ENCODE results near the gene LTF. TPM values are rescaled to one million over a fixed set of nuclear protein-coding genes. Genes with fewer than 3 reads are reported as not detected.
"Not testable (repeated sequence)": the region's sequence is repeated elsewhere in the genome, so short reads cannot be mapped to it uniquely, and the experiment has no call there.

LTF gene
- total RNA-seq, 2 experiments from 2014 or later, result not detected

DNA sequence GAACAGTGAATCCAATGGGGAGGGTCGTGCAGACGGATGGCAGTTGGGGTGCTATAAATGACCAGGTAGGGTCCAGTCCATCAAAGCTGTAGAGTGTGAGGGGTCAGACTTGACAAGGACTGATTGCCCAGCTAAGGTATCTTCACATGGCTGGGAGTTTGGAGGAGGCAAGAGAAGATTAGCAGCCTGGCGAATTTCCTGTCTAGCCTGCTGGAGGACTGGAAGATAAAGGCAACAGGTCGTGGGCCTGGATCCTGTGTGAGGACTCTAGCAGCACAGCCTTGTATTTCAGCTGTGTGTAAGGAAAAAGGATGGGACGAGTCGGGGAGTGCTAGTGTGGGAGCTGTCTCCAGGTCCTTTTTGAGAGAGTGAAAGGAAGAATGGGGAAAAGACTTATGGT, 75.4 kb downstream of the LTF start:
- POLR2A ChIA-PET, result no interaction called here
- H4K20me1 ChIP-seq (ENCODE audit: insufficient read depth, low read length), result no peaks in the 10 kb centered on the region
- BruUV-seq (replicated peaks), result no TSS peak
- DNase-seq (ENCODE audit: low spot score), result no peak
- TF ChIP-seq, protein P1, sequence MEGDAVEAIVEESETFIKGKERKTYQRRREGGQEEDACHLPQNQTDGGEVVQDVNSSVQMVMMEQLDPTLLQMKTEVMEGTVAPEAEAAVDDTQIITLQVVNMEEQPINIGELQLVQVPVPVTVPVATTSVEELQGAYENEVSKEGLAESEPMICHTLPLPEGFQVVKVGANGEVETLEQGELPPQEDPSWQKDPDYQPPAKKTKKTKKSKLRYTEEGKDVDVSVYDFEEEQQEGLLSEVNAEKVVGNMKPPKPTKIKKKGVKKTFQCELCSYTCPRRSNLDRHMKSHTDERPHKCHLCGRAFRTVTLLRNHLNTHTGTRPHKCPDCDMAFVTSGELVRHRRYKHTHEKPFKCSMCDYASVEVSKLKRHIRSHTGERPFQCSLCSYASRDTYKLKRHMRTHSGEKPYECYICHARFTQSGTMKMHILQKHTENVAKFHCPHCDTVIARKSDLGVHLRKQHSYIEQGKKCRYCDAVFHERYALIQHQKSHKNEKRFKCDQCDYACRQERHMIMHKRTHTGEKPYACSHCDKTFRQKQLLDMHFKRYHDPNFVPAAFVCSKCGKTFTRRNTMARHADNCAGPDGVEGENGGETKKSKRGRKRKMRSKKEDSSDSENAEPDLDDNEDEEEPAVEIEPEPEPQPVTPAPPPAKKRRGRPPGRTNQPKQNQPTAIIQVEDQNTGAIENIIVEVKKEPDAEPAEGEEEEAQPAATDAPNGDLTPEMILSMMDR (conservative IDR thresholded peaks at IDR 0.05; ENCODE audit: low read length), result no peak
- TF ChIP-seq EZH2phosphoT487 (IDR thresholded peaks at IDR 0.05; ENCODE audit: borderline replicate concordance, low read depth, low read length), result no peak
- H3K9me3 ChIP-seq (ENCODE audit: low read length), result no peaks in the 10 kb centered on the region
- H2AFZ ChIP-seq (ENCODE audit: low read length), result no peak overlapping the region
- no peak overlapping the region for H3K4me2 ChIP-seq (ENCODE audit: low read length)
- H3K79me2 ChIP-seq (ENCODE audit: insufficient read depth, low read depth, low read length), result no peaks in the 10 kb centered on the region
- no peak overlapping the region for H3K27ac ChIP-seq (ENCODE audit: low read depth, low read length, poor library complexity, severe bottlenecking)
- no peaks in the 10 kb centered on the region for H3K9me2 ChIP-seq (ENCODE audit: insufficient read depth, low read length)
- peaks cover 10% of the 10 kb centered on the region for H3K4me1 ChIP-seq (ENCODE audit: insufficient read depth, low read length, poor library complexity, severe bottlenecking)
- no peaks in the 10 kb centered on the region for H3K36me3 ChIP-seq (ENCODE audit: insufficient read depth, low read length)
- CTCF ChIA-PET (ENCODE audit: unreplicated experiment), result no interaction called here
- intact Hi-C loops (cut with micrococcal nuclease; ENCODE audit: unreplicated experiment), result no loop called here
- no peak overlapping the region for H3K4me3 ChIP-seq (ENCODE audit: low read depth, low read length, poor library complexity, severe bottlenecking)

DNA sequence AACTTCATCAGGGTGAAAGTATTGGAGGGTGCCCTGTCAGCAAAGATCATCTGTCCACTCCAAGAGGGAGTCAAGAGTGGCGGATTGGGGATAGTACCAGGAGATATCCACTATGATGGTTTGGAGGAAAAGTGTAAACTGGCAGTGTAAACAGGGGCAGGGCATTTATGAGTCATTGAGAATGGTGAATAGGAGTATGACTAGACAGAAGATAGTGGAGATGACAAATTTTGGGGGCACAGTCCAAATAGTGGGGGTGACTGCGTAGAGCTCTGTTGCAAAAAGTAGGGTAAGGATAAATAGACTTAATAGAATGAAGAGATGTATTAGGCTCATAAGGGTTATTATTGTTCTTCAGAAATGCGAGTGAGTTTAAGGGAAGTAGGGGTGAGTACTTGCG, 75.9 kb downstream of the LTF start:
- H3K4me1 ChIP-seq (ENCODE audit: insufficient read depth, low read length, poor library complexity, severe bottlenecking), result peaks cover 15% of the 10 kb centered on the region
- H3K4me2 ChIP-seq (ENCODE audit: low read length); H4K20me1 ChIP-seq (ENCODE audit: insufficient read depth, low read length); intact Hi-C loops (cut with micrococcal nuclease; ENCODE audit: unreplicated experiment); CTCF ChIA-PET (ENCODE audit: unreplicated experiment); POLR2A ChIA-PET; DNase-seq (ENCODE audit: low spot score); H3K9me3 ChIP-seq (ENCODE audit: low read length); BruUV-seq (replicated peaks); H3K27ac ChIP-seq (ENCODE audit: low read depth, low read length, poor library complexity, severe bottlenecking); H3K36me3 ChIP-seq (ENCODE audit: insufficient read depth, low read length); H2AFZ ChIP-seq (ENCODE audit: low read length); H3K79me2 ChIP-seq (ENCODE audit: insufficient read depth, low read depth, low read length); H3K9me2 ChIP-seq (ENCODE audit: insufficient read depth, low read length); H3K4me3 ChIP-seq (ENCODE audit: low read depth, low read length, poor library complexity, severe bottlenecking): not testable (repeated sequence)

DNA sequence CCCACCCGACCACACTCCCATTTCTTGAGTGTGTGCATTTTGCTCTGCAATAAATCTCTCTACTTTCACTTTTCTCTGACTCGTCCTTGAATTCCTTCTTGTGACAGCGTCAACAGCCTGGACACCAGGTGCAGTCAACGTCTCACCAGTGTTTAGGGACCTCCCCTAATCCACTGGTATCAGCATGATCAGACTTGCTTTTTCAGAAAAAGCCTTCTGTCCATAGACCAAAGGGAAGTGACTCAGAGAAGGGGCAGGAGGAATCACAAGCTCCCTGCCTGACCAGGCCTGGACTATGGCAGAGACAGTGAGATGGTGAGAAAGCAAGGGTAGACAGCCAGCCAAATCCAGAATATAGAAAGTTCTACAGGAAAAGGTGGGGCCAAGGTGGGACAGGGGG, 78.5 kb downstream of the LTF start:
- intact Hi-C loops (cut with micrococcal nuclease; ENCODE audit: unreplicated experiment), result no loop called here
- Histone ChIP-seq H3K9me2 (ENCODE audit: insufficient read depth, low read length) (no peaks in the 10 kb centered on the region), H2AFZ (ENCODE audit: low read length) (no peak overlapping the region), H3K27ac (ENCODE audit: low read depth, low read length, poor library complexity, severe bottlenecking) (no peak overlapping the region), H4K20me1 (ENCODE audit: insufficient read depth, low read length) (no peaks in the 10 kb centered on the region), H3K9me3 (ENCODE audit: low read length) (no peaks in the 10 kb centered on the region), H3K36me3 (ENCODE audit: insufficient read depth, low read length) (no peaks in the 10 kb centered on the region), H3K4me1 (ENCODE audit: insufficient read depth, low read length, poor library complexity, severe bottlenecking) (peaks cover 26% of the 10 kb centered on the region), H3K4me2 (ENCODE audit: low read length) (no peak overlapping the region), H3K4me3 (ENCODE audit: low read depth, low read length, poor library complexity, severe bottlenecking) (no peak overlapping the region), H3K79me2 (ENCODE audit: insufficient read depth, low read depth, low read length) (no peaks in the 10 kb centered on the region)
- no peak for TF ChIP-seq EZH2phosphoT487 (IDR thresholded peaks at IDR 0.05; ENCODE audit: borderline replicate concordance, low read depth, low read length)
- TF ChIP-seq, protein P1 (conservative IDR thresholded peaks at IDR 0.05; ENCODE audit: low read length), result no peak
- no peak for DNase-seq (ENCODE audit: low spot score)
- ChIA-PET CTCF (ENCODE audit: unreplicated experiment) (no interaction called here), POLR2A (no interaction called here)
- BruUV-seq (replicated peaks), result no TSS peak

Other genes starting within 250 kb of the LTF start
- gene CCR3, start 222.4 kb downstream of the LTF start, total RNA-seq (2014; rRNA removed; shearing (Covaris generic)), result not detected in 2 replicates
- gene CCR3, start 222.4 kb downstream of the LTF start, total RNA-seq (2022), result not detected in 2 replicates
- not detected in 2 replicates for gene CCR2, start 110.8 kb downstream of the LTF start, total RNA-seq (2014; rRNA removed; shearing (Covaris generic))
- gene CCR2, start 110.8 kb downstream of the LTF start, total RNA-seq (2022), result not detected in 2 replicates
- gene CCR5, start 94.0 kb downstream of the LTF start, total RNA-seq (2014; rRNA removed; shearing (Covaris generic)), result not detected in 2 replicates
- not detected in 2 replicates for gene CCR5, start 94.0 kb downstream of the LTF start, total RNA-seq (2022)
- 0.41 and 0.88 TPM in 2 replicates for gene CCRL2, start 57.6 kb downstream of the LTF start, total RNA-seq (2014; rRNA removed; shearing (Covaris generic))
- gene CCRL2, start 57.6 kb downstream of the LTF start, total RNA-seq (2022), result 2.2 and 2.4 TPM in 2 replicates
- 1.3 and 1.4 TPM in 2 replicates for gene RTP3, start 33.1 kb upstream of the LTF start, total RNA-seq (2014; rRNA removed; shearing (Covaris generic))
- gene RTP3, start 33.1 kb upstream of the LTF start, total RNA-seq (2022), result 0.37 and 0.74 TPM in 2 replicates
- gene LRRC2, start 101.4 kb upstream of the LTF start, total RNA-seq (2014; rRNA removed; shearing (Covaris generic)), result 2.0 and 2.4 TPM in 2 replicates
- gene LRRC2, start 101.4 kb upstream of the LTF start, total RNA-seq (2022), result 1.9 and 2.2 TPM in 2 replicates
- gene FAM240A, start 147.6 kb upstream of the LTF start, total RNA-seq (2014; rRNA removed; shearing (Covaris generic)), result not detected in 2 replicates
- gene FAM240A, start 147.6 kb upstream of the LTF start, total RNA-seq (2022), result not detected in 2 replicates
- gene ALS2CL, start 228.8 kb upstream of the LTF start, total RNA-seq (2014; rRNA removed; shearing (Covaris generic)), result 0.15 and 0.28 TPM in 2 replicates
- gene ALS2CL, start 228.8 kb upstream of the LTF start, total RNA-seq (2022), result 0.07 TPM in 1 of 2 replicates, not detected in the other
- not detected in 2 replicates for gene TMIE, start 236.5 kb upstream of the LTF start, total RNA-seq (2014; rRNA removed; shearing (Covaris generic))
- not detected in 2 replicates for gene TMIE, start 236.5 kb upstream of the LTF start, total RNA-seq (2022)